Pancreas (tissue), 10 donors: ENCODE data around the gene SLC39A11. TPM values are rescaled to one million over a fixed set of nuclear protein-coding genes. Genes with fewer than 3 reads are reported as not detected.

Source experiments
- ATAC-seq, 4 donors: fragments of 200-7000 bp; cut with Tn5 transposase; one replicate each; pipeline versions ENCODE4 v1.8.0 to v1.9.1; 2020; ENCODE audit warnings: mild to moderate bottlenecking in 4 of 4, moderate library complexity in 4 of 4
- DNase-seq, 6 donors: peaks; one replicate each; pipeline ENCODE4 v3.0.0-alpha.2; 2020
- FAIRE-seq: peaks from 2 replicates; lab custom pipeline; 2012; peaks lifted over from hg19 to GRCh38; lab: Jason Lieb, UNC
- H3K27ac ChIP-seq, 4 donors: fragments of 200-600 bp; sonication (generic); 1 replicate in 3 of 4; 2 replicates in 1 of 4; pipeline versions ENCODE4 v1.5.0 to v1.8.0; 2020
- H3K27me3 ChIP-seq, 4 donors: fragments of 200-600 bp; one replicate each; pipeline ENCODE4 v1.8.0; 2021
- H3K36me3 ChIP-seq, 3 donors: fragments of 200-600 bp; sonication (generic) in 1 of 3; one replicate each; pipeline versions ENCODE4 v1.5.0 to v1.8.0; 2020 to 2021
- H3K4me1 ChIP-seq, 3 donors: fragments of 200-600 bp; one replicate each; pipeline ENCODE4 v1.8.0; 2021
- H3K4me3 ChIP-seq, 4 donors: fragments of 200-600 bp; sonication (generic) in 2 of 4; one replicate each; pipeline versions ENCODE4 v1.5.0 to v1.8.0; 2020 to 2021
- H3K9me3 ChIP-seq, 4 donors: fragments of 200-600 bp; one replicate each; pipeline ENCODE4 v1.8.0; 2021
- CTCF ChIP-seq, 4 donors: fragments of 200-600 bp; sonication (generic) in 3 of 4; IDR thresholded peaks; one replicate each; pipeline versions ENCODE4 v1.5.0 to v1.8.0; 2021; ENCODE audit warnings: antibody characterized with exemption in 4 of 4
- WGBS, 2 donors: extraction: QIAGEN DNeasy Blood & Tissue Kit; methylation state at CpG; one replicate each; pipeline ENCODE4 v1.1.7; 2013; 5-methylcytosine and 5-hydroxymethylcytosine counted together
- intact Hi-C, 3 donors: fragments of 100-400 bp; cut with DNase I; formaldehyde crosslinking; loops; one replicate each; pipeline versions ENCODE4 v1.11.1 to v1.14.2; 2022
- polyA plus RNA-seq, 2 donors: library from polyadenylated mRNA; stranded (reverse); fragments of 200-250 nt; gene quantifications; one replicate each; pipeline ENCODE4 v1.2.3, GENCODE V29; 2013
- total RNA-seq, 6 donors: library from RNA; stranded (reverse); fragmentation: NEBNext Ultra II Directional in 4 of 6; extraction: Animal tissue kit (Norgen Biotek cat#: 25700) in 4 of 6; gene quantifications; one replicate each; pipeline versions ENCODE4 v1.2.1 to v1.2.4, GENCODE V29; 2021 to 2023
- donor health status: healthy with polysubstance abuse.
- donor health status: DM: no; HTN: no; CAD: no; lungs with moderate emphysema.
- donor health status: DM: no; HTN: no; CAD: no.
- donor health status: control.
- donor health status: control.
- donor health status: Bipolar disorder and iron deficiency.
- donor health status: DM: yes; HTN: yes; CAD: no.
- donor health status: DM: no; HTN: no; CAD: no.
- donor health status: DM: no; HTN: no; CAD: no.
- donor health status: DM: yes; HTN: yes; CAD: no.

Gene SLC39A11
- total and polyA plus RNA-seq, 8 donors, result 7.9 to 32.9 (median 19.9) TPM

- ATAC-seq (no peak), DNase-seq (no peak), FAIRE-seq (no peak)
- Histone ChIP-seq H3K27ac (no peak overlapping the region), H3K36me3 (no peaks in the 10 kb centered on the region), H3K4me1 (peaks cover 0 to 13% (median 7%) of the 10 kb centered on the region in 3 donors), H3K27me3 (no peaks in the 10 kb centered on the region), H3K4me3 (no peak overlapping the region), H3K9me3 (no peaks in the 10 kb centered on the region)
- intact Hi-C loops, result no loop called here
- 83 to 89% methylated on average over 9 of the region's 9 CpGs for WGBS, 2 donors
- no peak for TF ChIP-seq CTCF (IDR thresholded peaks at IDR 0.05)
Measured at GRCh38 chr17:72978593-72979218, 113.8 kb downstream of the SLC39A11 start.

- H3K9me3 ChIP-seq, result no peaks in the 10 kb centered on the region
- WGBS, 2 donors, result 83 to 87% methylated on average over 20 of the region's 20 CpGs
- intact Hi-C loops, result no loop called here
- ATAC-seq (peak; percentile 57 to 70 (median 68)), DNase-seq (peak in 3 of 6 donors; percentile 13 to 30 (median 26)), FAIRE-seq (no peak)
- no peaks in the 10 kb centered on the region for H3K27me3 ChIP-seq
- H3K4me1 ChIP-seq, result peaks cover 0 to 13% (median 7%) of the 10 kb centered on the region in 3 donors
- no peak for TF ChIP-seq CTCF (IDR thresholded peaks at IDR 0.05)
- no peak overlapping the region for H3K4me3 ChIP-seq
- peak overlapping the region in 3 of 4 donors; percentile 25 to 65 (median 49) for H3K27ac ChIP-seq
- H3K36me3 ChIP-seq, result no peaks in the 10 kb centered on the region
Measured at GRCh38 chr17:72977771-72978417, 114.6 kb downstream of the SLC39A11 start.

GRCh38 chr17:72976971-72977770 is 115.3 kb downstream of the SLC39A11 start:
- peak; percentile 80 to 85 (median 81) for ATAC-seq
- peak overlapping the region in 3 of 4 donors; percentile 25 to 65 (median 49) for H3K27ac ChIP-seq
- TF ChIP-seq CTCF (IDR thresholded peaks at IDR 0.05), result no peak
- no peaks in the 10 kb centered on the region for H3K27me3 ChIP-seq
- no peaks in the 10 kb centered on the region for H3K9me3 ChIP-seq
- 19 to 32% methylated on average over 12 of the region's 12 CpGs for WGBS, 2 donors
- peak in 4 of 6 donors; percentile 37 to 48 (median 46) for DNase-seq
- no peaks in the 10 kb centered on the region for H3K36me3 ChIP-seq
- H3K4me3 ChIP-seq, result no peak overlapping the region
- intact Hi-C loops, result no loop called here
- no peak for FAIRE-seq
- peaks cover 0 to 13% (median 7%) of the 10 kb centered on the region in 3 donors for H3K4me1 ChIP-seq

- ATAC-seq (no peak), DNase-seq (no peak), FAIRE-seq (no peak)
- TF ChIP-seq CTCF (IDR thresholded peaks at IDR 0.05), result no peak
- H3K4me3 ChIP-seq, result no peak overlapping the region
- H3K27ac ChIP-seq, result no peak overlapping the region
- intact Hi-C loops, result no loop called here
- H3K9me3 ChIP-seq, result no peaks in the 10 kb centered on the region
- H3K4me1 ChIP-seq, result peaks cover 0 to 13% (median 7%) of the 10 kb centered on the region in 3 donors
- no peaks in the 10 kb centered on the region for H3K36me3 ChIP-seq
- no peaks in the 10 kb centered on the region for H3K27me3 ChIP-seq
- 94 to 99% methylated on average over 2 of the region's 2 CpGs for WGBS, 2 donors
Measured at GRCh38 chr17:72975509-72975908, 117.0 kb downstream of the SLC39A11 start.
